DOHH2 (cell line): Measurements from ENCODE around the gene AANAT.

Source experiments
- H3F3A ChIP-seq: fragments of 200-600 bp; sonication (generic), shearing (Covaris generic); 2 replicates; pipeline ENCODE4 v1.6.0; 2016; ENCODE audit warnings: antibody characterized with exemption, mild to moderate bottlenecking; ENCODE audit not compliant: control insufficient read depth, insufficient read depth
- H3K27ac ChIP-seq: fragments of 200-600 bp; sonication (generic); 2 replicates; pipeline ENCODE4 v1.5.1; 2014; ENCODE audit warnings: low read depth, mild to moderate bottlenecking, low read length, moderate library complexity
- H3K27me3 ChIP-seq: fragments of 200-600 bp; sonication (generic); 2 replicates; pipeline ENCODE4 v1.6.1; 2014; ENCODE audit warnings: mild to moderate bottlenecking, low read length, mixed read lengths; ENCODE audit not compliant: control insufficient read depth
- H3K36me3 ChIP-seq: fragments of 200-600 bp; sonication (generic); 2 replicates; pipeline ENCODE4 v1.6.1; 2014; ENCODE audit warnings: mild to moderate bottlenecking, low read length, moderate library complexity, mixed read lengths; ENCODE audit not compliant: control insufficient read depth
- H3K4me1 ChIP-seq: fragments of 200-600 bp; sonication (generic); 2 replicates; pipeline ENCODE4 v1.6.1; 2014; ENCODE audit warnings: mild to moderate bottlenecking, low read length, mixed read lengths; ENCODE audit not compliant: control insufficient read depth
- H3K4me2 ChIP-seq: fragments of 200-600 bp; sonication (generic); 2 replicates; pipeline ENCODE4 v1.6.0; 2014; ENCODE audit warnings: mild to moderate bottlenecking, low read length, moderate library complexity
- H3K4me3 ChIP-seq: fragments of 200-600 bp; sonication (generic); 2 replicates; pipeline ENCODE4 v1.5.1; 2014; ENCODE audit warnings: mild to moderate bottlenecking, low read length, mixed read lengths
- H3K79me2 ChIP-seq: fragments of 200-600 bp; sonication (generic); 2 replicates; pipeline ENCODE4 v1.6.1; 2014; ENCODE audit warnings: mild to moderate bottlenecking, low read length, mixed read lengths; ENCODE audit not compliant: control insufficient read depth
- H3K9me2 ChIP-seq: fragments of 200-600 bp; sonication (generic); replicated peaks from 2 replicates; pipeline ENCODE4 v1.6.1; 2014; ENCODE audit warnings: mild to moderate bottlenecking, low read length, mixed read lengths; ENCODE audit not compliant: control insufficient read depth
- H3K9me3 ChIP-seq: fragments of 200-600 bp; sonication (generic); 2 replicates; pipeline ENCODE4 v1.6.1; 2014; ENCODE audit warnings: antibody characterized with exemption, low read length, mixed read lengths; ENCODE audit not compliant: control insufficient read depth, insufficient read depth
- H4K20me1 ChIP-seq: fragments of 200-600 bp; sonication (generic); 2 replicates; pipeline ENCODE4 v1.6.0; 2014; ENCODE audit warnings: low read depth, mild to moderate bottlenecking, antibody characterized with exemption, low read length, moderate library complexity; ENCODE audit not compliant: control insufficient read depth, insufficient read depth
- CTCF ChIP-seq: fragments of 200-600 bp; sonication (generic); IDR thresholded peaks from one replicate; pipeline ENCODE4 v1.5.1; 2014; ENCODE audit warnings: antibody characterized with exemption, mild to moderate bottlenecking, low read depth, low read length; ENCODE audit not compliant: poor library complexity, severe bottlenecking
- EZH2phosphoT487 ChIP-seq: fragments of 200-600 bp; sonication (generic); IDR thresholded peaks from 2 replicates; pipeline ENCODE4 v1.6.1; 2017; ENCODE audit warnings: borderline replicate concordance, mild to moderate bottlenecking, antibody characterized with exemption, low read length, moderate library complexity, mixed read lengths

Gene AANAT

DNA sequence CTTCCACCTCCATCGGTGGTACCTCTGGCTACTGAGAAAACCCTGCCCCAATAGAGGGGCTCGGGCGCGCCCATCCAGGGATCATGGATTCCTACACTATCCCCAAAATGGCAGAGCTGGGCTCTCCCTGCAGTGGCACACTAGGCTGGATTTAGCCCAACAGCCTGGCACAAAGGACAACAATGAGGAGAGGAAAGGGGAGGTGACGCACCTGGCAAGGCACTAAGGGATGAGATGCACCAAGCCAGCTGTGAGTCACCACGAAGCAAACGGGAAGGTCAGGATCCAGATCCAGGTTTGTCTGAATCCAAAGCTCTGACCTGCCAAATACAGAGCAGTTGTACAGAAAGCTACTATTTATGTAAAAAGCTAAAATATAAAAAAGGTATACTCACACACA lies 32.5 kb upstream of the AANAT start:
- peaks cover 89% of the 10 kb centered on the region for H3K4me1 ChIP-seq
- no peak overlapping the region; the same call in 1 of the 2 replicates for H3K4me3 ChIP-seq
- H3K79me2 ChIP-seq, result peaks cover 96% of the 10 kb centered on the region
- peak overlapping the region; percentile 96 for H3K4me2 ChIP-seq
- peaks cover 15% of the 10 kb centered on the region for H3F3A ChIP-seq
- no peaks in the 10 kb centered on the region for H4K20me1 ChIP-seq
- H3K36me3 ChIP-seq, result peaks cover 35% of the 10 kb centered on the region
- H3K9me2 ChIP-seq, result no peaks in the 10 kb centered on the region
- no peaks in the 10 kb centered on the region for H3K9me3 ChIP-seq
- peak overlapping the region; percentile 88; the same call in 1 of the 2 replicates for H3K27ac ChIP-seq
- TF ChIP-seq CTCF (no peak), EZH2phosphoT487 (no peak)
- no peaks in the 10 kb centered on the region for H3K27me3 ChIP-seq

DNA sequence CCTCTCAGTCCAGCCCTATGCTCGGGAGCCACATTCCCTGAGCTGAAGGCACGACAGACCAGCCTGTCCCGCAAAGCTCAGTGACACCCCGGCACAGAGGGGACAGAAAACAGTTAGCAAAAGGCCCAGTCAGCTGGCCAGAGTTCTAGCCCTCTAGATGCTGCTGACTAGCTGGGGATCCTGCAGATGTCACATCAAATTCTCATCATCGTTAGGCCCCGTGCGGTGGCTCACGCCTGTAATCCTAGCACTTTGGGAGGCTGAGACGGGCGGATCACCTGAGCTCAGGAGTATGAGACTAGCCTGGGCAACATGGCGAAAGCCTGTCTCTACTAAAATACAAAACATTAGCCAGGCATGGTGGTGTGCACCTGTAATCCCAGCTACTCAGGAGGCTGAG lies 31.7 kb upstream of the AANAT start:
- no peak overlapping the region for H3K27ac ChIP-seq
- H3K4me3 ChIP-seq, result no peak overlapping the region
- peaks cover 89% of the 10 kb centered on the region for H3K4me1 ChIP-seq
- H3K9me2 ChIP-seq, result no peaks in the 10 kb centered on the region
- H3K79me2 ChIP-seq, result peaks cover 96% of the 10 kb centered on the region
- no peaks in the 10 kb centered on the region for H3K27me3 ChIP-seq
- H3K4me2 ChIP-seq, result no peak overlapping the region
- H4K20me1 ChIP-seq, result peaks cover 2% of the 10 kb centered on the region; the same call in 1 of the 2 replicates
- H3K9me3 ChIP-seq, result no peaks in the 10 kb centered on the region
- H3K36me3 ChIP-seq, result peaks cover 27% of the 10 kb centered on the region
- TF ChIP-seq EZH2phosphoT487, result no peak
- TF ChIP-seq CTCF, result no peak
- H3F3A ChIP-seq, result peaks cover 15% of the 10 kb centered on the region

DNA sequence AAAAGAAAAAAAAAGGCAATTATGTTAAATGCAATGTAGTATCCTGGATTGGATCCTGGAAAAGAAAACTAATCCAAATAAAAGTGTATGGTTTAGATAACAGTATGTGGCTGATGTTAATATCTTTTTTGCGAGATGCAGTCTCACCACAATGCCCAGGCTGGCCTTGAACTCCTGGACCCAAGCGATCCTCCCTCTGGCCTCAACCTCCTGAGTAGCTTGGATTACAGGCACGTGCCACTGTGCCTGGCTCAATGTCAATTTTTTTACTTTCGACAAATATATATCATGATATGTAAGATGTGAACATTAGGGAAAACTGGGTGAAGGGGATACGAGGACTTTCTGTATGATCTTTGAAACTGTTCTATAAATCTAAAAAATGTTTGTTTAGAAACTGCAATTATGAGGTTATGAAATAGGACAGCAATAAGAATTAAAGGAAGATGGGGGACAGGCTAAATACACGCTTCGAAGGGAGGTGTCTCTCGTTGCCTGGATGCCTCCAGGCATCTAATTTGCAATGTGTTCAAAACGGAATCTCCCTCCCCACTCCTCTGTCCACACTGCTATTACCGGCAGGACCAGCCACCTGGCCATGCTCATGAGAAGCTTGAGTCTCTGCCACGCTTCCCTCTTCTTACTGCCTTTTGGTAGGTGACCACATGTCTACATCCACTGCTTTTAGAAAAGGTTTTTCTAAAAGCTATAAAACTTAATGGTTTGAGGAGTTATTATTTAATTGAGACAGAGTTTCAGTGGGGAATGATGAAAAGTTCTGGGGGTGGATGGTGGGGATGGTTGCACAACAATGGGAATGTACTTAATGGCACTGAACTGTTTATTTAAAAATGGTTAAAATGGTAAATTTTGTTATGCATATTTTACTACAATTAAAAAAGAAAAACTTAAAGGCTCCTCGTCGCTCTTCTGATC lies 29.7 kb upstream of the AANAT start:
- H3K27ac ChIP-seq, result no peak overlapping the region
- no peaks in the 10 kb centered on the region for H3K27me3 ChIP-seq
- no peaks in the 10 kb centered on the region for H3K9me2 ChIP-seq
- H3K4me1 ChIP-seq, result peaks cover 89% of the 10 kb centered on the region
- TF ChIP-seq CTCF (no peak), EZH2phosphoT487 (no peak)
- peaks cover 96% of the 10 kb centered on the region for H3K79me2 ChIP-seq
- H3F3A ChIP-seq, result peaks cover 14% of the 10 kb centered on the region
- no peaks in the 10 kb centered on the region for H3K9me3 ChIP-seq
- peaks cover 22% of the 10 kb centered on the region for H4K20me1 ChIP-seq
- no peak overlapping the region for H3K4me3 ChIP-seq
- H3K36me3 ChIP-seq, result peaks cover 34% of the 10 kb centered on the region
- H3K4me2 ChIP-seq, result no peak overlapping the region
